ENCODE measurements around the gene DHX34. TPM values are rescaled to one million over a fixed set of nuclear protein-coding genes. Genes with fewer than 3 reads are reported as not detected.
"Not testable (repeated sequence)": the region's sequence is repeated elsewhere in the genome, so short reads cannot be mapped to it uniquely, and the experiment has no call there.

Gene DHX34
- total RNA-seq, 2 donors from 2014 or later = 17.7 to 43.9 TPM

GRCh38 chr19:47363758-47364531, 14.8 kb downstream of the DHX34 start:
- peak in 1 of 2 donors; percentile 52 for ATAC-seq
- Mint-ChIP-seq H3K27me3 (no peaks in the 10 kb centered on the region), H3K27ac (no peak overlapping the region), H3K4me3 (no peak overlapping the region), H3K36me3 (peaks cover 6% of the 10 kb centered on the region), H3K9me3 (no peaks in the 10 kb centered on the region), H3K4me1 (ENCODE audit: low read depth in 2 of 2) (peaks cover 0 to 4% of the 10 kb centered on the region in 2 donors)
- no peak for DNase-seq (ENCODE audit: low spot score)

GRCh38 chr19:47365455-47365854, 16.3 kb downstream of the DHX34 start:
- not testable (repeated sequence) for H3K36me3 Mint-ChIP-seq

GRCh38 chr19:47370045-47370611, 21.0 kb downstream of the DHX34 start:
- Mint-ChIP-seq H3K36me3 (peaks cover 6% of the 10 kb centered on the region), H3K4me1 (ENCODE audit: low read depth in 2 of 2) (peaks cover 0 to 7% of the 10 kb centered on the region in 2 donors), H3K27me3 (no peaks in the 10 kb centered on the region), H3K27ac (peak overlapping the region in 1 of 2 donors; percentile 43), H3K9me3 (no peaks in the 10 kb centered on the region), H3K4me3 (no peak overlapping the region)
- ATAC-seq (peak in 1 of 2 donors; percentile 59), DNase-seq (ENCODE audit: low spot score) (no peak)

More at GRCh38 chr19:47365455-47365854, 16.3 kb downstream of the DHX34 start:
- H3K27me3 Mint-ChIP-seq; H3K9me3 Mint-ChIP-seq; ATAC-seq; H3K4me1 Mint-ChIP-seq (ENCODE audit: low read depth in 2 of 2); DNase-seq (ENCODE audit: low spot score); H3K4me3 Mint-ChIP-seq; H3K27ac Mint-ChIP-seq: not testable (repeated sequence)

- Mint-ChIP-seq H3K27ac (no peak overlapping the region), H3K4me1 (ENCODE audit: low read depth in 2 of 2) (peaks cover 0 to 7% of the 10 kb centered on the region in 2 donors), H3K4me3 (no peak overlapping the region), H3K9me3 (no peaks in the 10 kb centered on the region), H3K27me3 (no peaks in the 10 kb centered on the region), H3K36me3 (peaks cover 6% of the 10 kb centered on the region)
- DNase-seq (ENCODE audit: low spot score) (no peak), ATAC-seq (no peak)
Observed at GRCh38 chr19:47371261-47371660, 22.1 kb downstream of the DHX34 start.

GRCh38 chr19:47372603-47373002, 23.5 kb downstream of the DHX34 start:
- Mint-ChIP-seq H3K4me1 (ENCODE audit: low read depth in 2 of 2) (peaks cover 0 to 3% of the 10 kb centered on the region in 2 donors), H3K27ac (no peak overlapping the region), H3K36me3 (no peaks in the 10 kb centered on the region), H3K9me3 (no peaks in the 10 kb centered on the region), H3K4me3 (no peak overlapping the region), H3K27me3 (no peaks in the 10 kb centered on the region)
- DNase-seq (ENCODE audit: low spot score) (no peak), ATAC-seq (no peak)

- no peaks in the 10 kb centered on the region for H3K9me3 Mint-ChIP-seq
- DNase-seq (ENCODE audit: low spot score) = no peak
- no peak overlapping the region for H3K27ac Mint-ChIP-seq
- H3K4me3 Mint-ChIP-seq = no peak overlapping the region
- peaks cover 0 to 3% of the 10 kb centered on the region in 2 donors for H3K4me1 Mint-ChIP-seq (ENCODE audit: low read depth in 2 of 2)
- no peaks in the 10 kb centered on the region for H3K36me3 Mint-ChIP-seq
- H3K27me3 Mint-ChIP-seq = no peaks in the 10 kb centered on the region
- ATAC-seq = no peak
Observed at GRCh38 chr19:47373246-47374240, 24.4 kb downstream of the DHX34 start.

- no peaks in the 10 kb centered on the region for H3K9me3 Mint-ChIP-seq
- no peaks in the 10 kb centered on the region for H3K36me3 Mint-ChIP-seq
- no peaks in the 10 kb centered on the region for H3K27me3 Mint-ChIP-seq
- DNase-seq (ENCODE audit: low spot score) (no peak), ATAC-seq (no peak)
- peaks cover 0 to 2% of the 10 kb centered on the region in 2 donors for H3K4me1 Mint-ChIP-seq (ENCODE audit: low read depth in 2 of 2)
- no peak overlapping the region for H3K27ac Mint-ChIP-seq
- no peak overlapping the region for H3K4me3 Mint-ChIP-seq
Observed at GRCh38 chr19:47374876-47375693, 26.0 kb downstream of the DHX34 start.

GRCh38 chr19:47375694-47376588, 26.8 kb downstream of the DHX34 start:
- Mint-ChIP-seq H3K27me3 (no peaks in the 10 kb centered on the region), H3K4me3 (no peak overlapping the region), H3K27ac (no peak overlapping the region), H3K9me3 (no peaks in the 10 kb centered on the region), H3K4me1 (ENCODE audit: low read depth in 2 of 2) (peaks cover 0 to 8% of the 10 kb centered on the region in 2 donors), H3K36me3 (no peaks in the 10 kb centered on the region)
- DNase-seq (ENCODE audit: low spot score) (no peak), ATAC-seq (no peak)

GRCh38 chr19:47376589-47377144, 27.6 kb downstream of the DHX34 start:
- Mint-ChIP-seq H3K27ac (no peak overlapping the region), H3K4me1 (ENCODE audit: low read depth in 2 of 2) (peaks cover 6 to 13% of the 10 kb centered on the region in 2 donors), H3K9me3 (no peaks in the 10 kb centered on the region), H3K36me3 (peaks cover 5% of the 10 kb centered on the region), H3K27me3 (no peaks in the 10 kb centered on the region), H3K4me3 (no peak overlapping the region)
- ATAC-seq (no peak), DNase-seq (ENCODE audit: low spot score) (no peak)

- Mint-ChIP-seq H3K27ac (no peak overlapping the region), H3K4me3 (no peak overlapping the region), H3K36me3 (peaks cover 6% of the 10 kb centered on the region), H3K27me3 (no peaks in the 10 kb centered on the region), H3K9me3 (no peaks in the 10 kb centered on the region), H3K4me1 (ENCODE audit: low read depth in 2 of 2) (peaks cover 10 to 19% of the 10 kb centered on the region in 2 donors)
- DNase-seq (ENCODE audit: low spot score) (no peak), ATAC-seq (no peak)
Observed at GRCh38 chr19:47377208-47377701, 28.1 kb downstream of the DHX34 start.

- ATAC-seq = no peak
- peaks cover 6% of the 10 kb centered on the region for H3K36me3 Mint-ChIP-seq
Observed at GRCh38 chr19:47377801-47378200, 28.7 kb downstream of the DHX34 start.

GRCh38 chr19:47378246-47378645, 29.1 kb downstream of the DHX34 start:
- H3K4me1 Mint-ChIP-seq (ENCODE audit: low read depth in 2 of 2) = peaks cover 18 to 24% of the 10 kb centered on the region in 2 donors
- H3K9me3 Mint-ChIP-seq = no peaks in the 10 kb centered on the region
- H3K27me3 Mint-ChIP-seq = no peaks in the 10 kb centered on the region
- no peak for DNase-seq (ENCODE audit: low spot score)
- no peak overlapping the region for H3K4me3 Mint-ChIP-seq
- no peak overlapping the region for H3K27ac Mint-ChIP-seq
- ATAC-seq = no peak
- peaks cover 6% of the 10 kb centered on the region for H3K36me3 Mint-ChIP-seq

More at GRCh38 chr19:47377801-47378200, 28.7 kb downstream of the DHX34 start:
- H3K27ac Mint-ChIP-seq = no peak overlapping the region
- peaks cover 13 to 21% of the 10 kb centered on the region in 2 donors for H3K4me1 Mint-ChIP-seq (ENCODE audit: low read depth in 2 of 2)
- H3K27me3 Mint-ChIP-seq = no peaks in the 10 kb centered on the region
- no peaks in the 10 kb centered on the region for H3K9me3 Mint-ChIP-seq
- no peak for DNase-seq (ENCODE audit: low spot score)
- no peak overlapping the region for H3K4me3 Mint-ChIP-seq
